HepG2 (cell line): ENCODE data around the gene DDX17. TPM values are rescaled to one million over a fixed set of nuclear protein-coding genes. Genes with fewer than 3 reads are reported as not detected.

Source experiments
- E2F5 ChIP-seq: sonication (generic); formaldehyde crosslinking; conservative IDR thresholded peaks from 2 replicates; pipeline ENCODE4 v1.4.0; 2020; ENCODE audit warnings: missing genetic modification reagents
- FLYWCH1 ChIP-seq: sonication (generic); formaldehyde crosslinking; IDR thresholded peaks from 2 replicates; pipeline ENCODE4 v1.8.1; 2023; ENCODE audit warnings: mild to moderate bottlenecking, missing genetic modification reagents
- IRF2 ChIP-seq: IDR thresholded peaks from 2 replicates; pipeline ENCODE4 v1.6.1; 2018; ENCODE audit warnings: missing genetic modification reagents, missing compliant biosample characterization
- KAT2B ChIP-seq: fragments of 150-350 bp; IDR thresholded peaks from 2 replicates; pipeline ENCODE4 v1.6.1; 2014; ENCODE audit warnings: low read depth, low read length, borderline replicate concordance
- POLR2A ChIP-seq, 2 experiments: IDR thresholded peaks; 2 replicates each; pipeline ENCODE4 v1.6.1; 2011; ENCODE audit warnings: low read depth in 2 of 2, low read length in 2 of 2, mild to moderate bottlenecking in 1 of 2, moderate library complexity in 1 of 2; ENCODE audit not compliant: insufficient read depth in 1 of 2
- RBM39 ChIP-seq: fragments of 200-400 bp; formaldehyde crosslinking; IDR thresholded peaks from one replicate; pipeline ENCODE4 v1.6.1; 2018; ENCODE audit warnings: antibody characterized with exemption, mild to moderate bottlenecking, low read depth, low read length; ENCODE audit not compliant: poor library complexity, severe bottlenecking
- SATB2 ChIP-seq: sonication (generic); formaldehyde crosslinking; IDR thresholded peaks from 2 replicates; pipeline ENCODE4 v1.5.0; 2020; ENCODE audit warnings: missing genetic modification reagents
- SOX13 ChIP-seq, 3 experiments: fragments of 450-650 bp in 1 of 3; sonication (generic) in 1 of 3; formaldehyde crosslinking in 1 of 3; IDR thresholded peaks in 2 of 3; conservative IDR thresholded peaks in 1 of 3; 2 replicates each; pipeline versions ENCODE4 v1.5.0 to v1.6.1; 2016 to 2020; ENCODE audit warnings: antibody characterized with exemption in 1 of 3, mild to moderate bottlenecking in 1 of 3, missing compliant biosample characterization in 1 of 3, missing genetic modification reagents in 1 of 3, moderate library complexity in 1 of 3
- THAP11 ChIP-seq: IDR thresholded peaks from 2 replicates; pipeline ENCODE4 v1.6.1; 2016; ENCODE audit warnings: missing biosample characterization, missing genetic modification reagents
- ZBTB26 ChIP-seq: IDR thresholded peaks from 2 replicates; pipeline ENCODE4 v1.6.1; 2016; ENCODE audit warnings: missing compliant biosample characterization, missing genetic modification reagents, borderline replicate concordance
- ZMYM3 ChIP-seq: sonication (generic); formaldehyde crosslinking; IDR thresholded peaks from 2 replicates; pipeline ENCODE4 v1.5.1; 2020; ENCODE audit warnings: mild to moderate bottlenecking, missing genetic modification reagents
- ZNF343 ChIP-seq: sonication (generic); formaldehyde crosslinking; IDR thresholded peaks from 2 replicates; pipeline ENCODE4 v1.4.0; 2020; ENCODE audit warnings: mild to moderate bottlenecking, missing genetic modification reagents
- ZNF558 ChIP-seq: sonication (generic); formaldehyde crosslinking; IDR thresholded peaks from 2 replicates; pipeline ENCODE4 v1.9.0; 2022; ENCODE audit warnings: mild to moderate bottlenecking, missing genetic modification reagents, borderline replicate concordance
- ZNF790 ChIP-seq: sonication (generic); formaldehyde crosslinking; IDR thresholded peaks from 2 replicates; pipeline ENCODE4 v1.8.0; 2022; ENCODE audit warnings: missing genetic modification reagents, mild to moderate bottlenecking, borderline replicate concordance
- polyA plus RNA-seq, 8 experiments: library from polyadenylated mRNA; depleted of rRNA in 3 of 8; stranded (reverse) in 7 of 8; unstranded in 1 of 8; fragments of >200 nt; fragmentation: Illumina TruSeq in 4 of 8; extraction: Trizol in 4 of 8; gene quantifications; 2 replicates each; pipeline versions ENCODE4 v1.2.1 to v1.2.3, GENCODE V29; 2011 to 2016; ENCODE audit warnings: low read depth in 4 of 8, missing spikeins in 1 of 8, mixed read lengths in 1 of 8; ENCODE audit not compliant: insufficient read depth in 1 of 8
- total RNA-seq, 5 experiments: library from RNA; depleted of rRNA; stranded (reverse); fragments of >200 nt; fragmentation: Illumina TruSeq; extraction: Trizol; gene quantifications; 2 replicates each; pipeline ENCODE4 v1.2.3, GENCODE V29; 2016; ENCODE audit warnings: low read depth in 1 of 5
- TF ChIP-seq, protein P1 (sequence below): IDR thresholded peaks from 2 replicates; pipeline ENCODE4 v1.6.1; 2012; ENCODE audit warnings: low read length, improper control_type of control experiment
- TF ChIP-seq, protein P2 (sequence below), 2 experiments: sonication (generic) in 1 of 2; formaldehyde crosslinking in 1 of 2; IDR thresholded peaks; 2 replicates each; pipeline versions ENCODE4 v1.6.1 to v1.9.0; 2014 to 2022; ENCODE audit warnings: antibody characterized with exemption in 1 of 2, borderline replicate concordance in 1 of 2, inconsistent platforms in 1 of 2, low read depth in 1 of 2, missing genetic modification reagents in 1 of 2

DDX17 gene
- total and polyA plus RNA-seq, 2 of the 13 experiments (the other 11 are each of a cell fraction or from before 2014, with no cell fraction given) = 238 to 344 TPM

DNA sequence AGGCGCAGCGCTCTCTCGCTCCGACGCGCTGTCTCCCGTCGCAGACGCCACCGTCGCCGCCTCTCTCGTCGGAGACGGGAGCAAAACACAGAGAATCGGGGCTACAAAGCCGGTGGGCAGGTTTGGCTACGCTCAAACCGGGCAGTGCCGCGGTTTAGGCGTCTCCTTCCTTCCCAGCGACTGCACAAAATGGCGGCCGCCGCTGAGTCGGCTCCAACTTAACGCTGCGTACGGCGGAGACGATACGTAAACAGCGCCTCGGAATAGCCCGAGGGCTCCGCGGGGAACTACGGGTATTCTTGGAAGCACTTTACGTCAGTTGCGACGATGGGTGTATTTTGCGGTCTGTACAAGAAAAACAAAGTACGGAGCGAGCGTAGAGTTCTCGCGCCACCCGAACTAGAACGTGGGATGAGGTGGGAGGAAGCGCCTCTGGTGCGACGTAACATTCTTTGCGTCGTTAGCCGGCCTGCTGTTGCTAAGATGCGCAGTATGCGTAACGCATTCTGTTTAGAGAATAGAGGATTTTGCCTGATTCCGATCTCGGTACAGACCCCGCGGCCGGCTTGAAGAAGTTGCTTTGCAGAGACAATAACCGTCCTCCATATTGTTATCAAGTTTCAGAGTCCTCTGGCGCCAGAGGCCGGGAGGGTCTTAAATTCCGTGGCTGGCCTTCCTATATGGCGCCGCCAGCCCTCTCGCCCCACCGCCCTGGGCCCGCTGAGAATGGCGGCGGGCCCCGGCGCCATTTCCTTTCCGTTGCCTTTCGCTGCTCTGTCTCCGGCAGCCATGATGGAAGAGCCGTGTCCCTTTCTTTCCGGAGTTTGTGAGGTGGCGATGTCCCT, at the start of gene DDX17 (continued):
- TF ChIP-seq ZBTB26 (CRISPR knock-in tag) = peak; percentile 67; the same call in 1 of the 2 replicates
- no peak for TF ChIP-seq E2F5 (CRISPR knock-in tag)
- TF ChIP-seq ZNF558 = peak; percentile 77; the same call in 1 of the 2 replicates
- TF ChIP-seq FLYWCH1 (CRISPR knock-in tag) = no peak
- TF ChIP-seq SOX13 (IDR thresholded peaks at IDR 0.05) = no peak
- TF ChIP-seq SOX13 (CRISPR knock-in tag; conservative IDR thresholded peaks at IDR 0.05 in 1 of 2, IDR thresholded peaks at IDR 0.05 in 1 of 2) = 0 out of 4 replicates have a peak, but pooled peaks of 1 of the 2 experiments have one; percentile 13
- no peak; the same call in 1 of the 2 replicates for TF ChIP-seq ZNF343 (CRISPR knock-in tag)
- TF ChIP-seq, protein P1, sequence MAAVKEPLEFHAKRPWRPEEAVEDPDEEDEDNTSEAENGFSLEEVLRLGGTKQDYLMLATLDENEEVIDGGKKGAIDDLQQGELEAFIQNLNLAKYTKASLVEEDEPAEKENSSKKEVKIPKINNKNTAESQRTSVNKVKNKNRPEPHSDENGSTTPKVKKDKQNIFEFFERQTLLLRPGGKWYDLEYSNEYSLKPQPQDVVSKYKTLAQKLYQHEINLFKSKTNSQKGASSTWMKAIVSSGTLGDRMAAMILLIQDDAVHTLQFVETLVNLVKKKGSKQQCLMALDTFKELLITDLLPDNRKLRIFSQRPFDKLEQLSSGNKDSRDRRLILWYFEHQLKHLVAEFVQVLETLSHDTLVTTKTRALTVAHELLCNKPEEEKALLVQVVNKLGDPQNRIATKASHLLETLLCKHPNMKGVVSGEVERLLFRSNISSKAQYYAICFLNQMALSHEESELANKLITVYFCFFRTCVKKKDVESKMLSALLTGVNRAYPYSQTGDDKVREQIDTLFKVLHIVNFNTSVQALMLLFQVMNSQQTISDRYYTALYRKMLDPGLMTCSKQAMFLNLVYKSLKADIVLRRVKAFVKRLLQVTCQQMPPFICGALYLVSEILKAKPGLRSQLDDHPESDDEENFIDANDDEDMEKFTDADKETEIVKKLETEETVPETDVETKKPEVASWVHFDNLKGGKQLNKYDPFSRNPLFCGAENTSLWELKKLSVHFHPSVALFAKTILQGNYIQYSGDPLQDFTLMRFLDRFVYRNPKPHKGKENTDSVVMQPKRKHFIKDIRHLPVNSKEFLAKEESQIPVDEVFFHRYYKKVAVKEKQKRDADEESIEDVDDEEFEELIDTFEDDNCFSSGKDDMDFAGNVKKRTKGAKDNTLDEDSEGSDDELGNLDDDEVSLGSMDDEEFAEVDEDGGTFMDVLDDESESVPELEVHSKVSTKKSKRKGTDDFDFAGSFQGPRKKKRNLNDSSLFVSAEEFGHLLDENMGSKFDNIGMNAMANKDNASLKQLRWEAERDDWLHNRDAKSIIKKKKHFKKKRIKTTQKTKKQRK = no peak
- TF ChIP-seq SATB2 (CRISPR knock-in tag) = no peak
- TF ChIP-seq IRF2 (CRISPR knock-in tag) = peak; percentile 64; the same call in 1 of the 2 replicates
- TF ChIP-seq THAP11 (CRISPR knock-in tag) = 0 out of 2 replicates have a peak, but pooled peaks have one; percentile 14
- TF ChIP-seq KAT2B = no peak
- TF ChIP-seq, protein P2, sequence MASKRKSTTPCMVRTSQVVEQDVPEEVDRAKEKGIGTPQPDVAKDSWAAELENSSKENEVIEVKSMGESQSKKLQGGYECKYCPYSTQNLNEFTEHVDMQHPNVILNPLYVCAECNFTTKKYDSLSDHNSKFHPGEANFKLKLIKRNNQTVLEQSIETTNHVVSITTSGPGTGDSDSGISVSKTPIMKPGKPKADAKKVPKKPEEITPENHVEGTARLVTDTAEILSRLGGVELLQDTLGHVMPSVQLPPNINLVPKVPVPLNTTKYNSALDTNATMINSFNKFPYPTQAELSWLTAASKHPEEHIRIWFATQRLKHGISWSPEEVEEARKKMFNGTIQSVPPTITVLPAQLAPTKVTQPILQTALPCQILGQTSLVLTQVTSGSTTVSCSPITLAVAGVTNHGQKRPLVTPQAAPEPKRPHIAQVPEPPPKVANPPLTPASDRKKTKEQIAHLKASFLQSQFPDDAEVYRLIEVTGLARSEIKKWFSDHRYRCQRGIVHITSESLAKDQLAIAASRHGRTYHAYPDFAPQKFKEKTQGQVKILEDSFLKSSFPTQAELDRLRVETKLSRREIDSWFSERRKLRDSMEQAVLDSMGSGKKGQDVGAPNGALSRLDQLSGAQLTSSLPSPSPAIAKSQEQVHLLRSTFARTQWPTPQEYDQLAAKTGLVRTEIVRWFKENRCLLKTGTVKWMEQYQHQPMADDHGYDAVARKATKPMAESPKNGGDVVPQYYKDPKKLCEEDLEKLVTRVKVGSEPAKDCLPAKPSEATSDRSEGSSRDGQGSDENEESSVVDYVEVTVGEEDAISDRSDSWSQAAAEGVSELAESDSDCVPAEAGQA (IDR thresholded peaks at IDR 0.05; ENCODE audit: low read depth) = peak; percentile 91
- TF ChIP-seq, protein P2 (CRISPR knock-in tag; IDR thresholded peaks at IDR 0.05; ENCODE audit: borderline replicate concordance) = no peak
- no peak for TF ChIP-seq ZMYM3 (CRISPR knock-in tag)
- peak; percentile 80 for TF ChIP-seq RBM39
- TF ChIP-seq POLR2A (IDR thresholded peaks at IDR 0.05; ENCODE audit: insufficient read depth in 1 of 2, low read depth in 2 of 2, low read length in 2 of 2) = peak; percentile 82 to 92
- peak; percentile 66; the same call in 1 of the 2 replicates for TF ChIP-seq ZNF790 (CRISPR knock-in tag)
